A549 (cell line): ENCODE measurements around the gene SERINC4. TPM values are rescaled to one million over a fixed set of nuclear protein-coding genes. Genes with fewer than 3 reads are reported as not detected.
"Not testable (repeated sequence)": the region's sequence is repeated elsewhere in the genome, so short reads cannot be mapped to it uniquely, and the experiment has no call there.

ENCODE experiments used
- ATAC-seq, 2 experiments: fragments of 200-7000 bp in 1 of 2; fragments of >200 bp in 1 of 2; cut with Nextera tagmentation in 1 of 2; cut with Tn5 transposase in 1 of 2; 3 replicates each; pipeline versions ENCODE4 v1.8.0 to v1.9.1; 2018 to 2020; ENCODE audit warnings: mild to moderate bottlenecking in 1 of 2, moderate library complexity in 1 of 2
- CTCF ChIA-PET: fragments of 300-600 bp; sonication (Branson Sonifier 250); formaldehyde crosslinking; extraction: SDS; loops from one replicate; lab custom pipeline; 2021; ENCODE audit warnings: antibody characterized with exemption, inconsistent platforms; lab: Yijun Ruan, JAX
- POLR2A ChIA-PET: fragments of 350-600 bp; formaldehyde crosslinking; extraction: SDS; loops from one replicate; lab custom pipeline; 2021; ENCODE audit warnings: antibody characterized with exemption, inconsistent platforms; lab: Yijun Ruan, JAX
- DNase-seq, 2 experiments: peaks; one replicate each; pipeline versions ENCODE4 v3.0.0 to v3.0.0-alpha.2; 2011 to 2016; ENCODE audit warnings: low read depth in 1 of 2, low spot score in 1 of 2
- FAIRE-seq: peaks from 2 replicates; lab custom pipeline; 2011; peaks lifted over from hg19 to GRCh38; lab: Jason Lieb, UNC
- H3K27ac ChIP-seq, 2 experiments: fragments of >200 bp; sonication (Bioruptor Twin); formaldehyde crosslinking; 3 replicates each; pipeline ENCODE4 v1.5.1; 2016 to 2017
- H3K4me1 ChIP-seq: fragments of >200 bp; sonication (Bioruptor Twin); formaldehyde crosslinking; 3 replicates; pipeline ENCODE4 v1.6.1; 2016
- H3K4me2 ChIP-seq: fragments of >200 bp; sonication (Bioruptor Twin); formaldehyde crosslinking; 3 replicates; pipeline ENCODE4 v1.6.1; 2016
- H3K4me3 ChIP-seq: fragments of >200 bp; sonication (Bioruptor Twin); formaldehyde crosslinking; 3 replicates; pipeline ENCODE4 v1.5.1; 2016
- H3K9me3 ChIP-seq: fragments of >200 bp; sonication (Bioruptor Twin); formaldehyde crosslinking; 3 replicates; pipeline ENCODE4 v1.6.1; 2016
- CBX2 ChIP-seq: fragments of 200-600 bp; sonication (generic); IDR thresholded peaks from 2 replicates; pipeline ENCODE4 v1.6.1; 2016; ENCODE audit warnings: low read depth, mild to moderate bottlenecking, borderline replicate concordance
- EHF ChIP-seq: fragments of 250-450 bp; sonication (Bioruptor Pico); IDR thresholded peaks from 2 replicates; pipeline ENCODE4 v1.5.0; 2020; ENCODE audit warnings: mild to moderate bottlenecking
- FOSL2 ChIP-seq, 2 experiments: fragments of 450-650 bp in 1 of 2; fragments of >200 bp in 1 of 2; sonication (Bioruptor Twin) in 1 of 2; formaldehyde crosslinking; IDR thresholded peaks; 2 replicates each; pipeline versions ENCODE4 v1.5.0 to v1.6.1; 2016 to 2020; ENCODE audit warnings: mild to moderate bottlenecking in 1 of 2, moderate library complexity in 1 of 2
- HMGXB4 ChIP-seq: fragments of 250-450 bp; sonication (Bioruptor Pico); IDR thresholded peaks from 2 replicates; pipeline ENCODE4 v1.5.0; 2021; ENCODE audit warnings: mild to moderate bottlenecking, moderate library complexity, borderline replicate concordance
- HOXB5 ChIP-seq: fragments of 250-450 bp; sonication (Bioruptor Pico); IDR thresholded peaks from 2 replicates; pipeline ENCODE4 v1.5.0; 2020; ENCODE audit warnings: mild to moderate bottlenecking, moderate library complexity
- JUN ChIP-seq, 2 experiments: fragments of >200 bp; sonication (Bioruptor Twin); formaldehyde crosslinking; IDR thresholded peaks; 2 replicates in 1 of 2; 3 replicates in 1 of 2; pipeline ENCODE4 v1.6.1; 2016 to 2017
- MAZ ChIP-seq: fragments of 150-350 bp; IDR thresholded peaks from 2 replicates; pipeline ENCODE4 v1.6.1; 2014; ENCODE audit warnings: antibody characterized with exemption, low read depth, low read length, borderline replicate concordance
- MYC ChIP-seq: IDR thresholded peaks from 2 replicates; pipeline ENCODE4 v1.6.1; 2012; ENCODE audit warnings: mild to moderate bottlenecking, inconsistent platforms, low read length, improper control_type of control experiment, borderline replicate concordance
- NR3C1 ChIP-seq: fragments of >200 bp; sonication (Bioruptor Twin); formaldehyde crosslinking; IDR thresholded peaks from 3 replicates; pipeline ENCODE4 v1.6.1; 2017
- PBX3 ChIP-seq: IDR thresholded peaks from 2 replicates; pipeline ENCODE4 v1.6.1; 2012
- RARB ChIP-seq: fragments of 250-450 bp; sonication (Bioruptor Pico); IDR thresholded peaks from 2 replicates; pipeline ENCODE4 v1.8.0; 2021; ENCODE audit warnings: mild to moderate bottlenecking, moderate library complexity
- RCOR1 ChIP-seq: fragments of 150-350 bp; IDR thresholded peaks from 2 replicates; pipeline ENCODE4 v1.6.1; 2014; ENCODE audit warnings: antibody characterized with exemption, low read length, low read depth
- TFCP2L1 ChIP-seq: fragments of 250-450 bp; sonication (Bioruptor Pico); IDR thresholded peaks from 2 replicates; pipeline ENCODE4 v1.5.0; 2021; ENCODE audit warnings: mild to moderate bottlenecking
- TP53 ChIP-seq: fragments of 250-450 bp; sonication (Bioruptor Pico); IDR thresholded peaks from 2 replicates; pipeline ENCODE4 v1.5.0; 2021; ENCODE audit warnings: mild to moderate bottlenecking, moderate library complexity
- ZSCAN20 ChIP-seq: fragments of 250-450 bp; sonication (Bioruptor Pico); IDR thresholded peaks from 2 replicates; pipeline ENCODE4 v1.8.0; 2022; ENCODE audit warnings: mild to moderate bottlenecking, moderate library complexity
- WGBS: methylation state at CpG from one replicate; pipeline ENCODE4 v1.1.6; 2017; ENCODE audit errors: missing lambda C conversion rate; 5-methylcytosine and 5-hydroxymethylcytosine counted together
- polyA plus RNA-seq, 4 experiments: library from polyadenylated mRNA; depleted of rRNA in 3 of 4; stranded (reverse); fragments of >200 nt; fragmentation: RNase III in 1 of 4; extraction: RNeasy Plus Mini Kit Qiagen cat#74134 plus additional on column Dnase treatment in 1 of 4; gene quantifications; 2 replicates in 3 of 4; 3 replicates in 1 of 4; pipeline ENCODE4 v1.2.3, GENCODE V29; 2011 to 2017
- TF ChIP-seq, protein P1 (sequence below): fragments of 200-600 bp; sonication (generic); IDR thresholded peaks from 2 replicates; pipeline ENCODE4 v1.6.1; 2016; ENCODE audit warnings: antibody characterized with exemption, mild to moderate bottlenecking, moderate library complexity
- TF ChIP-seq, protein P2 (sequence below): fragments of 250-450 bp; sonication (Bioruptor Pico); IDR thresholded peaks from 2 replicates; pipeline ENCODE4 v1.5.0; 2020; ENCODE audit warnings: low read depth, mild to moderate bottlenecking, moderate library complexity
- TF ChIP-seq, protein P3 (sequence below): fragments of >200 bp; sonication (Bioruptor Twin); formaldehyde crosslinking; IDR thresholded peaks from 3 replicates; pipeline ENCODE4 v1.5.1; 2016

SERINC4 gene
- polyA plus RNA-seq, 2 of the 4 experiments (the other 2 are of a cell fraction) = 0.04 to 0.05 TPM

DNA sequence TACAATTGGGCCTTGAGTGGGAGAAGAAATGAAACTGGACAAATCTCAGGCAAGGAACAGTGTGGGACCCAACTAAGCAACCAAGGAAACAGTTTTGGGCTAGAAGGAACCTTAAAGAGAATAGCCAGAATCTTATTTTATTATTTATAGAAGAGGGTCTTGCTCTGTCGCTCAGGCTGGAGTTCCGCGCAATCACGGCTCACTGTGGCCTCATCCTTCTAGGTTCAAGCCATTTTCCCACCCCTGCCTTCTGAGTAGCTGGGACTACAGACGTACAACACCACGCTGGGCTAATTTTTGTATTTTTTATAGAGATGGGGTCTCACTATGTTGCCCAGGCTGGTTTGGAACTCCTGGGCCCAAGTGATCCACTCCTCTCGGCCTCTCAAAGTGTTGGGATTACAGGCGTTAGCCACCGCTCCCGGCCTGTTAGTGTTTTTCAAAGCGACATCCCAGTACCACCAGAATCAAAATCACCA is 26.0 kb upstream of the SERINC4 start:
- ATAC-seq (no peak), DNase-seq (no peak), FAIRE-seq (no peak)
- Histone ChIP-seq H3K4me1 (peaks cover 18% of the 10 kb centered on the region; the same call in 2 of the 3 replicates), H3K27ac (peak overlapping the region; percentile 77 to 86), H3K9me3 (no peaks in the 10 kb centered on the region), H3K4me3 (peak overlapping the region; percentile 56; the same call in 2 of the 3 replicates), H3K4me2 (peak overlapping the region; percentile 95)
- 95% methylated on average over 11 of the region's 11 CpGs for WGBS
- CTCF ChIA-PET = no interaction called here
- no peak for TF ChIP-seq TFCP2L1 (CRISPR knock-in tag)
- no peak for TF ChIP-seq JUN (IDR thresholded peaks at IDR 0.05)
- TF ChIP-seq, protein P1, sequence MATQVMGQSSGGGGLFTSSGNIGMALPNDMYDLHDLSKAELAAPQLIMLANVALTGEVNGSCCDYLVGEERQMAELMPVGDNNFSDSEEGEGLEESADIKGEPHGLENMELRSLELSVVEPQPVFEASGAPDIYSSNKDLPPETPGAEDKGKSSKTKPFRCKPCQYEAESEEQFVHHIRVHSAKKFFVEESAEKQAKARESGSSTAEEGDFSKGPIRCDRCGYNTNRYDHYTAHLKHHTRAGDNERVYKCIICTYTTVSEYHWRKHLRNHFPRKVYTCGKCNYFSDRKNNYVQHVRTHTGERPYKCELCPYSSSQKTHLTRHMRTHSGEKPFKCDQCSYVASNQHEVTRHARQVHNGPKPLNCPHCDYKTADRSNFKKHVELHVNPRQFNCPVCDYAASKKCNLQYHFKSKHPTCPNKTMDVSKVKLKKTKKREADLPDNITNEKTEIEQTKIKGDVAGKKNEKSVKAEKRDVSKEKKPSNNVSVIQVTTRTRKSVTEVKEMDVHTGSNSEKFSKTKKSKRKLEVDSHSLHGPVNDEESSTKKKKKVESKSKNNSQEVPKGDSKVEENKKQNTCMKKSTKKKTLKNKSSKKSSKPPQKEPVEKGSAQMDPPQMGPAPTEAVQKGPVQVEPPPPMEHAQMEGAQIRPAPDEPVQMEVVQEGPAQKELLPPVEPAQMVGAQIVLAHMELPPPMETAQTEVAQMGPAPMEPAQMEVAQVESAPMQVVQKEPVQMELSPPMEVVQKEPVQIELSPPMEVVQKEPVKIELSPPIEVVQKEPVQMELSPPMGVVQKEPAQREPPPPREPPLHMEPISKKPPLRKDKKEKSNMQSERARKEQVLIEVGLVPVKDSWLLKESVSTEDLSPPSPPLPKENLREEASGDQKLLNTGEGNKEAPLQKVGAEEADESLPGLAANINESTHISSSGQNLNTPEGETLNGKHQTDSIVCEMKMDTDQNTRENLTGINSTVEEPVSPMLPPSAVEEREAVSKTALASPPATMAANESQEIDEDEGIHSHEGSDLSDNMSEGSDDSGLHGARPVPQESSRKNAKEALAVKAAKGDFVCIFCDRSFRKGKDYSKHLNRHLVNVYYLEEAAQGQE = no peak
- TF ChIP-seq CBX2 = no peak
- TF ChIP-seq, protein P2, sequence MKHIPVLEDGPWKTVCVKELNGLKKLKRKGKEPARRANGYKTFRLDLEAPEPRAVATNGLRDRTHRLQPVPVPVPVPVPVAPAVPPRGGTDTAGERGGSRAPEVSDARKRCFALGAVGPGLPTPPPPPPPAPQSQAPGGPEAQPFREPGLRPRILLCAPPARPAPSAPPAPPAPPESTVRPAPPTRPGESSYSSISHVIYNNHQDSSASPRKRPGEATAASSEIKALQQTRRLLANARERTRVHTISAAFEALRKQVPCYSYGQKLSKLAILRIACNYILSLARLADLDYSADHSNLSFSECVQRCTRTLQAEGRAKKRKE (CRISPR knock-in tag) = no peak
- TF ChIP-seq HOXB5 (CRISPR knock-in tag) = no peak
- no peak for TF ChIP-seq ZSCAN20 (CRISPR knock-in tag)
- no peak for TF ChIP-seq RCOR1
- no peak for TF ChIP-seq PBX3
- TF ChIP-seq HMGXB4 (CRISPR knock-in tag) = no peak
- TF ChIP-seq RARB = no peak
- no peak for TF ChIP-seq EHF
- TF ChIP-seq MAZ = no peak
- TF ChIP-seq MYC = no peak
- no peak for TF ChIP-seq NR3C1
- TF ChIP-seq, protein P3, sequence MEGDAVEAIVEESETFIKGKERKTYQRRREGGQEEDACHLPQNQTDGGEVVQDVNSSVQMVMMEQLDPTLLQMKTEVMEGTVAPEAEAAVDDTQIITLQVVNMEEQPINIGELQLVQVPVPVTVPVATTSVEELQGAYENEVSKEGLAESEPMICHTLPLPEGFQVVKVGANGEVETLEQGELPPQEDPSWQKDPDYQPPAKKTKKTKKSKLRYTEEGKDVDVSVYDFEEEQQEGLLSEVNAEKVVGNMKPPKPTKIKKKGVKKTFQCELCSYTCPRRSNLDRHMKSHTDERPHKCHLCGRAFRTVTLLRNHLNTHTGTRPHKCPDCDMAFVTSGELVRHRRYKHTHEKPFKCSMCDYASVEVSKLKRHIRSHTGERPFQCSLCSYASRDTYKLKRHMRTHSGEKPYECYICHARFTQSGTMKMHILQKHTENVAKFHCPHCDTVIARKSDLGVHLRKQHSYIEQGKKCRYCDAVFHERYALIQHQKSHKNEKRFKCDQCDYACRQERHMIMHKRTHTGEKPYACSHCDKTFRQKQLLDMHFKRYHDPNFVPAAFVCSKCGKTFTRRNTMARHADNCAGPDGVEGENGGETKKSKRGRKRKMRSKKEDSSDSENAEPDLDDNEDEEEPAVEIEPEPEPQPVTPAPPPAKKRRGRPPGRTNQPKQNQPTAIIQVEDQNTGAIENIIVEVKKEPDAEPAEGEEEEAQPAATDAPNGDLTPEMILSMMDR = no peak
- TF ChIP-seq TP53 = no peak
- no peak for TF ChIP-seq FOSL2 (IDR thresholded peaks at IDR 0.05)
- TF ChIP-seq FOSL2 (CRISPR knock-in tag; IDR thresholded peaks at IDR 0.05) = no peak
- POLR2A ChIA-PET = no interaction called here

DNA sequence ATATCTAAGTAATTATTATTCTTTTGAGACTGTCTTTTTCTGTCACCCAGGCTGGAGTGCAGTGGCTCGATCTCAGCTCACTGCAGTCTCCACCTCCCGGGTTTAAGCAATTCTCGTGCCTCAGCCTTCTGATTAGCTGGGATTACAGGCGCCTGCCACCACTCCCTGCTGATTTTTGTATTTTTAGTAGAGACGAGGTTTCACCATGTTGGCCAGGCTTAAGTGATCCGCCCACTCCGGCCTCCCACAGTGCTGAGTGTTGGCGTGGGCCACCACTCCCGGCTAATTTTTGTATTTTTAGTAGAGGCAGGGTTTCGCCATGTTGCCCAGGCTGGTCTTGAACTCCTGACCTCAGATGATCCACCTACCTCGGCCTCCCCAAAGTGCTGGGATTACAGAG is 25.3 kb upstream of the SERINC4 start:
- H3K4me3 ChIP-seq, ATAC-seq, H3K9me3 ChIP-seq, DNase-seq, H3K4me2 ChIP-seq, H3K27ac ChIP-seq, FAIRE-seq, CTCF ChIA-PET: not testable (repeated sequence)
- POLR2A ChIA-PET = interaction anchor here (0.8 to 1.2 kb wide), 5 partner anchors 21 to 602 kb away, joined by 3 to 7 read pairs (median 4); partner anchors contain the start of genes HYPK and SERINC4
- H3K4me1 ChIP-seq = peaks cover 18% of the 10 kb centered on the region; the same call in 2 of the 3 replicates
- WGBS = 95% methylated on average over 11 of the region's 11 CpGs
